Keratinocyte (primary cell): Measurements from ENCODE around the gene LTC4S.

ENCODE experiments used
- CTCF ChIP-seq, 3 experiments: IDR thresholded peaks in 1 of 3; conservative IDR thresholded peaks in 1 of 3; optimal IDR thresholded peaks in 1 of 3; 2 replicates in 2 of 3; 3 replicates in 1 of 3; pipeline versions ENCODE3 to v1.5.1; 2011; ENCODE audit warnings: low read length in 3 of 3, mild to moderate bottlenecking in 3 of 3, moderate library complexity in 2 of 3, control low read depth in 1 of 3, inconsistent platforms in 1 of 3; ENCODE audit not compliant: insufficient read depth in 2 of 3; ENCODE audit errors: extremely low read depth in 1 of 3
- EZH2 ChIP-seq: IDR thresholded peaks from one replicate; pipeline ENCODE4 v1.6.1; 2012; ENCODE audit warnings: inconsistent platforms, mild to moderate bottlenecking, low read length, moderate library complexity

GRCh38 chr5:179833709-179834070 is 39.9 kb downstream of the LTC4S start:
- no peak for TF ChIP-seq CTCF (optimal IDR thresholded peaks at IDR 0.05 in 1 of 3, IDR thresholded peaks at IDR 0.05 in 1 of 3, conservative IDR thresholded peaks at IDR 0.05 in 1 of 3; ENCODE audit: extremely low read depth in 1 of 3, insufficient read depth in 2 of 3, low read length in 3 of 3)
- no peak for TF ChIP-seq EZH2
